K562 (cell line): ENCODE data around the gene HOXB7. TPM values are rescaled to one million over a fixed set of nuclear protein-coding genes. Genes with fewer than 3 reads are reported as not detected.

Source experiments
- ATAC-seq: fragments of 200-7000 bp; cut with Tn5 transposase; 3 replicates; pipeline ENCODE4 v1.9.1; 2020; ENCODE audit warnings: moderate library complexity
- BruUV-seq: library from RNA; stranded (reverse); fragments of 400-500 nt; replicated peaks from 2 replicates; lab custom pipeline; 2021; lab: Mats Ljungman, UMichigan
- CTCF ChIA-PET: fragments of 300-600 bp; formaldehyde crosslinking; extraction: SDS; loops from one replicate; lab custom pipeline; 2021; ENCODE audit warnings: low intra/inter-chr PET ratio; lab: Yijun Ruan, JAX
- POLR2A ChIA-PET: fragments of 300-600, 350-650 bp; sonication (Branson Sonifier 250); formaldehyde crosslinking; extraction: SDS; loops from one replicate; lab custom pipeline; 2021; ENCODE audit warnings: antibody characterized with exemption, inconsistent platforms; lab: Yijun Ruan, JAX
- DNase-seq, 4 experiments: peaks; one replicate each; pipeline versions ENCODE4 v3.0.0 to v3.0.0-alpha.2; 2011 to 2018; ENCODE audit warnings: low spot score in 3 of 4, mixed read lengths in 3 of 4; ENCODE audit errors: extremely low read depth in 1 of 4
- FAIRE-seq: peaks from 2 replicates; lab custom pipeline; 2011; peaks lifted over from hg19 to GRCh38; lab: Jason Lieb, UNC
- H2AFZ ChIP-seq: 2 replicates; pipeline ENCODE4 v1.6.0; 2011; ENCODE audit warnings: low read depth, low read length, control low read depth, inconsistent platforms
- H3K27ac ChIP-seq: fragments of 200-600 bp; 3 replicates; pipeline ENCODE4 v1.8.0; 2011; ENCODE audit warnings: low read depth, mild to moderate bottlenecking, control low read depth, inconsistent platforms, low read length, moderate library complexity, mixed read lengths; ENCODE audit errors: extremely low read depth
- H3K27me3 ChIP-seq, 2 experiments: fragments of 300-600 bp in 1 of 2; 2 replicates in 1 of 2; 3 replicates in 1 of 2; pipeline versions ENCODE4 v1.6.0 to v1.8.0; 2011; ENCODE audit warnings: inconsistent platforms in 2 of 2, low read length in 2 of 2, mild to moderate bottlenecking in 1 of 2, mixed read lengths in 1 of 2, moderate library complexity in 1 of 2; ENCODE audit not compliant: control insufficient read depth in 2 of 2, insufficient read depth in 2 of 2
- H3K36me3 ChIP-seq: fragments of 300-600 bp; 3 replicates; pipeline ENCODE4 v1.8.0; 2011; ENCODE audit warnings: mild to moderate bottlenecking, low read length, inconsistent platforms; ENCODE audit not compliant: control insufficient read depth, insufficient read depth
- H3K4me1 ChIP-seq, 2 experiments: fragments of 200-600 bp in 1 of 2; replicated peaks in 1 of 2; 2 replicates in 1 of 2; 3 replicates in 1 of 2; pipeline versions ENCODE4 v1.5.1 to v1.8.0; 2011; ENCODE audit warnings: inconsistent platforms in 2 of 2, low read length in 2 of 2, mild to moderate bottlenecking in 1 of 2, mixed read lengths in 1 of 2, moderate library complexity in 1 of 2; ENCODE audit not compliant: control insufficient read depth in 2 of 2, insufficient read depth in 2 of 2
- H3K4me2 ChIP-seq: 2 replicates; pipeline ENCODE4 v1.6.1; 2011; ENCODE audit warnings: low read length, control low read depth, inconsistent platforms, mixed read lengths; ENCODE audit not compliant: insufficient read depth
- H3K4me3 ChIP-seq: fragments of 200-600 bp; sonication (generic), shearing (Covaris generic); 2 replicates; pipeline ENCODE4 v1.5.1; 2016; ENCODE audit warnings: control low read depth, inconsistent platforms
- H3K79me2 ChIP-seq: fragments of 200-600 bp; 3 replicates; pipeline ENCODE4 v1.8.0; 2011; ENCODE audit warnings: low read length, inconsistent platforms; ENCODE audit not compliant: control insufficient read depth, insufficient read depth
- H3K9ac ChIP-seq, 2 experiments: 2 replicates each; pipeline versions ENCODE4 v1.6.0 to v1.6.1; 2011; ENCODE audit warnings: low read depth in 2 of 2, low read length in 2 of 2, control low read depth in 1 of 2, inconsistent platforms in 1 of 2, mild to moderate bottlenecking in 1 of 2, mixed read lengths in 1 of 2; ENCODE audit not compliant: insufficient read depth in 1 of 2
- H3K9me1 ChIP-seq: one replicate; pipeline ENCODE4 v1.6.0; 2011; ENCODE audit warnings: inconsistent platforms, mild to moderate bottlenecking, low read length, moderate library complexity; ENCODE audit not compliant: control insufficient read depth, insufficient read depth
- H3K9me3 ChIP-seq: replicated peaks from 2 replicates; pipeline ENCODE4 v1.5.1; 2011; ENCODE audit warnings: low read depth, low read length, inconsistent platforms; ENCODE audit not compliant: control insufficient read depth, insufficient read depth
- H4K20me1 ChIP-seq: replicated peaks from 2 replicates; pipeline ENCODE4 v1.6.1; 2011; ENCODE audit warnings: low read length, inconsistent platforms, mixed read lengths; ENCODE audit not compliant: control insufficient read depth, insufficient read depth
- FOXM1 ChIP-seq, 2 experiments: fragments of 450-650 bp in 1 of 2; sonication (generic) in 1 of 2; formaldehyde crosslinking in 1 of 2; IDR thresholded peaks; 2 replicates each; pipeline versions ENCODE4 v1.6.1 to v1.9.0; 2017 to 2022; ENCODE audit warnings: low read depth in 2 of 2, mild to moderate bottlenecking in 2 of 2, missing genetic modification reagents in 1 of 2, moderate library complexity in 1 of 2
- TCF3 ChIP-seq: sonication (generic); formaldehyde crosslinking; IDR thresholded peaks from 2 replicates; pipeline ENCODE4 v1.4.0; 2020; ENCODE audit warnings: mild to moderate bottlenecking, missing genetic modification reagents
- WGBS: fragments of 100-300 bp; shearing (Covaris generic); methylation state at CpG from one replicate; pipeline ENCODE4 v1.1.6; 2016; ENCODE audit warnings: low coverage, mixed read lengths; ENCODE audit not compliant: insufficient coverage; ENCODE audit errors: missing lambda C conversion rate; 5-methylcytosine and 5-hydroxymethylcytosine counted together
- in situ Hi-C: fragments of 300-500 bp; cut with MboI; formaldehyde crosslinking; loops from 4 replicates; pipeline ENCODE4 v1.15.0; 2018; ENCODE audit warnings: inconsistent platforms, mixed read lengths
- intact Hi-C: fragments of 100-400 bp; cut with micrococcal nuclease; formaldehyde crosslinking; loops from 2 replicates; pipeline ENCODE4 v1.14.2; 2022
- polyA plus RNA-seq, 8 experiments: library from polyadenylated mRNA; depleted of rRNA in 4 of 8; stranded (reverse) in 5 of 8; unstranded in 3 of 8; fragments of >200 nt; fragmentation: Nextera tagmentation in 2 of 8; fragmentation: Illumina TruSeq in 1 of 8; extraction: Ambion mirVana in 2 of 8; extraction: Trizol in 1 of 8; gene quantifications; 2 replicates each; pipeline versions ENCODE4 v1.2.1 to v1.2.3, GENCODE V29; 2011 to 2014; ENCODE audit warnings: inconsistent platforms in 1 of 8, missing spikeins in 1 of 8
- total RNA-seq, 7 experiments: library from RNA; depleted of rRNA in 6 of 7; stranded (reverse); fragments of >200 nt in 6 of 7; fragmentation: Illumina TruSeq in 2 of 7; extraction: Trizol in 2 of 7; gene quantifications; 2 replicates each; pipeline versions ENCODE4 v1.2.1 to v1.2.3, GENCODE V29; 2011 to 2021; ENCODE audit warnings: low replicate concordance in 1 of 7
- TF ChIP-seq, protein P1 (sequence below): fragments of 250-450 bp; sonication (Bioruptor Pico); IDR thresholded peaks from 2 replicates; pipeline ENCODE4 v1.8.0; 2021; ENCODE audit warnings: mild to moderate bottlenecking, moderate library complexity
- TF ChIP-seq, protein P2 (sequence below): fragments of 450-650 bp; IDR thresholded peaks from 2 replicates; pipeline ENCODE4 v1.6.1; 2018; ENCODE audit not compliant: partially characterized antibody

The HOXB7 gene
- total and polyA plus RNA-seq, 9 of the 15 experiments (the other 6 are each of a cell fraction or from before 2014, with no cell fraction given) = 5.5 to 16.7 (median 8.3) TPM

DNA sequence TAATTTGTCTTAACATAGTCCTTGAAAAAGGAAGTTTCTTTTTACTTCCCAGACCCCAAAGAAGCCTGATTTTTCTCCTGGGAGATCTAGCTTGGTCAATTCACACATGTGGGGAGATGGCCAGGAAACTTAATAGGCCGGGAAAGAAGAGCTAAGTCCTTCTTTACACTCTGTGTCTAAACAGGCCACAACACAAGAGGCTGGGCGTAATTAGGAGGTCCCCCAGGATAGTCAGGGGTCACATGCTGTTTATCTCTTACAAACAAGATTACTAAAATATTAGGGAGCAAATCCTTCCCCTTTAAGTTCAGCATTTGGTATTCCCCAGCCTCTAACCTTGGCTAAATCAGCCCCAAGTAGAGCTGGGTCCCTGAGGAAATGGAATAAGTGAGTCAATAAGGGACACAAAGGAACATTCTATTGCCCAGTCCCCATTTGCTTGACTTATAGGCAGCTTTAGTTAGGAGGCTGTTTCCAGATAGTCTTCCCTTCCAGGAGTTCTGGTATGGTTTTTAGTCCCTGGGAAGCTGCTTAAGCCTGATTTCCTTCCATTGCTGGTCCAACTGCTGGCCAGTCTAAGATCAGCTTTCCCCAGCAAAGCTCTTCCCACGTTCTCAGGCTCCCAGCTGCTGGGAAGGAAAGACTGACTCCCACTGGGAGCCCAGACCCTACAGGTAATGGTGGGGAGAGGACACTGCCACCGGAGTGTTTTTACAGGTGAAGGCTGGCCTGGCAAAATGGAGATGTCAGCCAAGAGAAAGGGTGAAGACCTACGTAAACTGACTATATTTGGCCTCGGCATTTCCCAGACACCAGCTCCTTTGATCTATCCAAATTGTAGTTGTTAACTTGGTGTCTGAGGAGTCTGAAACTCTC lies 29.4 kb upstream of the HOXB7 start:
- TF ChIP-seq TCF3 (CRISPR knock-in tag) (no peak), FOXM1 (IDR thresholded peaks at IDR 0.05; ENCODE audit: low read depth) (no peak), FOXM1 (CRISPR knock-in tag; IDR thresholded peaks at IDR 0.05; ENCODE audit: low read depth) (no peak)
- TF ChIP-seq, protein P1, sequence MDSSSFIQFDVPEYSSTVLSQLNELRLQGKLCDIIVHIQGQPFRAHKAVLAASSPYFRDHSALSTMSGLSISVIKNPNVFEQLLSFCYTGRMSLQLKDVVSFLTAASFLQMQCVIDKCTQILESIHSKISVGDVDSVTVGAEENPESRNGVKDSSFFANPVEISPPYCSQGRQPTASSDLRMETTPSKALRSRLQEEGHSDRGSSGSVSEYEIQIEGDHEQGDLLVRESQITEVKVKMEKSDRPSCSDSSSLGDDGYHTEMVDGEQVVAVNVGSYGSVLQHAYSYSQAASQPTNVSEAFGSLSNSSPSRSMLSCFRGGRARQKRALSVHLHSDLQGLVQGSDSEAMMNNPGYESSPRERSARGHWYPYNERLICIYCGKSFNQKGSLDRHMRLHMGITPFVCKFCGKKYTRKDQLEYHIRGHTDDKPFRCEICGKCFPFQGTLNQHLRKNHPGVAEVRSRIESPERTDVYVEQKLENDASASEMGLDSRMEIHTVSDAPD = no peak
- TF ChIP-seq, protein P2, sequence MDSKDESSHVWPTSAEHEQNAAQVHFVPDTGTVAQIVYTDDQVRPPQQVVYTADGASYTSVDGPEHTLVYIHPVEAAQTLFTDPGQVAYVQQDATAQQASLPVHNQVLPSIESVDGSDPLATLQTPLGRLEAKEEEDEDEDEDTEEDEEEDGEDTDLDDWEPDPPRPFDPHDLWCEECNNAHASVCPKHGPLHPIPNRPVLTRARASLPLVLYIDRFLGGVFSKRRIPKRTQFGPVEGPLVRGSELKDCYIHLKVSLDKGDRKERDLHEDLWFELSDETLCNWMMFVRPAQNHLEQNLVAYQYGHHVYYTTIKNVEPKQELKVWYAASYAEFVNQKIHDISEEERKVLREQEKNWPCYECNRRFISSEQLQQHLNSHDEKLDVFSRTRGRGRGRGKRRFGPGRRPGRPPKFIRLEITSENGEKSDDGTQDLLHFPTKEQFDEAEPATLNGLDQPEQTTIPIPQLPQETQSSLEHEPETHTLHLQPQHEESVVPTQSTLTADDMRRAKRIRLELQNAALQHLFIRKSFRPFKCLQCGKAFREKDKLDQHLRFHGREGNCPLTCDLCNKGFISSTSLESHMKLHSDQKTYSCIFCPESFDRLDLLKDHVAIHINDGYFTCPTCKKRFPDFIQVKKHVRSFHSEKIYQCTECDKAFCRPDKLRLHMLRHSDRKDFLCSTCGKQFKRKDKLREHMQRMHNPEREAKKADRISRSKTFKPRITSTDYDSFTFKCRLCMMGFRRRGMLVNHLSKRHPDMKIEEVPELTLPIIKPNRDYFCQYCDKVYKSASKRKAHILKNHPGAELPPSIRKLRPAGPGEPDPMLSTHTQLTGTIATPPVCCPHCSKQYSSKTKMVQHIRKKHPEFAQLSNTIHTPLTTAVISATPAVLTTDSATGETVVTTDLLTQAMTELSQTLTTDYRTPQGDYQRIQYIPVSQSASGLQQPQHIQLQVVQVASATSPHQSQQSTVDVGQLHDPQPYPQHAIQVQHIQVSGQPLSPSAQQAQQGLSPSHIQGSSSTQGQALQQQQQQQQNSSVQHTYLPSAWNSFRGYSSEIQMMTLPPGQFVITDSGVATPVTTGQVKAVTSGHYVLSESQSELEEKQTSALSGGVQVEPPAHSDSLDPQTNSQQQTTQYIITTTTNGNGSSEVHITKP = peak; percentile 90
- H3K4me3 ChIP-seq = no peak overlapping the region
- no peaks in the 10 kb centered on the region for H3K27me3 ChIP-seq
- H3K79me2 ChIP-seq = peaks cover 34% of the 10 kb centered on the region
- ChIA-PET POLR2A (interaction anchor here (0.6 to 5.1 kb wide), 8 partner anchors 9 to 389 kb away, joined by 3 to 23 read pairs (median 4); partner anchors contain the start of gene HOXB9), CTCF (no interaction called here)
- no TSS peak for BruUV-seq
- no peak overlapping the region for H3K27ac ChIP-seq
- intact Hi-C loops (no loop called here), in situ Hi-C loops (no loop called here)
- H4K20me1 ChIP-seq = no peaks in the 10 kb centered on the region
- FAIRE-seq (no peak), DNase-seq (no peak), ATAC-seq (no peak)
- WGBS = 63% methylated on average over 6 of the region's 6 CpGs
- H3K9ac ChIP-seq = peak overlapping the region; percentile 20 to 36; a peak in 1 of 4 replicates
- H3K9me3 ChIP-seq = no peaks in the 10 kb centered on the region
- peaks cover 4% of the 10 kb centered on the region for H3K9me1 ChIP-seq
- H3K4me1 ChIP-seq = peaks cover 37 to 39% of the 10 kb centered on the region in 2 experiments
- H3K36me3 ChIP-seq = peaks cover 5% of the 10 kb centered on the region; the same call in 1 of the 3 replicates
- H3K4me2 ChIP-seq = no peak overlapping the region
- H2AFZ ChIP-seq = peak overlapping the region; percentile 51
